Osteoblast (primary cell): Measurements from ENCODE around the gene MFSD1. TPM values are rescaled to one million over a fixed set of nuclear protein-coding genes. Genes with fewer than 3 reads are reported as not detected.
"Not testable (repeated sequence)": the region's sequence is repeated elsewhere in the genome, so short reads cannot be mapped to it uniquely, and the experiment has no call there.

ENCODE experiments used
- DNase-seq: peaks from one replicate; pipeline ENCODE4 v3.0.0; 2011; ENCODE audit warnings: low spot score, mixed read lengths; ENCODE audit not compliant: insufficient read length; ENCODE audit errors: missing footprints
- H2AFZ ChIP-seq: 2 replicates; pipeline ENCODE4 v1.6.0; 2011; ENCODE audit warnings: mild to moderate bottlenecking, low read length
- H3K27ac ChIP-seq: 2 replicates; pipeline ENCODE4 v1.5.1; 2011; ENCODE audit warnings: mild to moderate bottlenecking, low read depth, low read length, moderate library complexity
- H3K27me3 ChIP-seq: 2 replicates; pipeline ENCODE4 v1.6.0; 2012; ENCODE audit warnings: mild to moderate bottlenecking, control low read depth, inconsistent platforms, low read length, moderate library complexity; ENCODE audit not compliant: insufficient read depth
- H3K36me3 ChIP-seq: 2 replicates; pipeline ENCODE4 v1.5.1; 2011; ENCODE audit warnings: mild to moderate bottlenecking, low read length, control low read depth, moderate library complexity; ENCODE audit not compliant: insufficient read depth
- H3K4me1 ChIP-seq: 2 replicates; pipeline ENCODE4 v1.5.1; 2011; ENCODE audit warnings: mild to moderate bottlenecking, low read length, control low read depth, moderate library complexity; ENCODE audit not compliant: insufficient read depth
- H3K4me2 ChIP-seq: 2 replicates; pipeline ENCODE4 v1.6.0; 2011; ENCODE audit warnings: mild to moderate bottlenecking, low read length; ENCODE audit not compliant: insufficient read depth
- H3K4me3 ChIP-seq: fragments of 200-600 bp; sonication (generic); 3 replicates; pipeline ENCODE4 v1.5.1; 2012; ENCODE audit warnings: mild to moderate bottlenecking, low read length, inconsistent platforms; ENCODE audit not compliant: insufficient read depth
- H3K79me2 ChIP-seq: 2 replicates; pipeline ENCODE4 v1.6.0; 2012; ENCODE audit warnings: mild to moderate bottlenecking, low read length, control low read depth, inconsistent platforms; ENCODE audit not compliant: insufficient read depth
- H3K9me3 ChIP-seq: 2 replicates; pipeline ENCODE4 v1.5.1; 2011; ENCODE audit warnings: low read depth, low read length, control low read depth
- H4K20me1 ChIP-seq: 2 replicates; pipeline ENCODE4 v1.6.0; 2012; ENCODE audit warnings: mild to moderate bottlenecking, low read length, control low read depth; ENCODE audit not compliant: insufficient read depth
- CTCF ChIP-seq: IDR thresholded peaks from 2 replicates; pipeline ENCODE4 v1.5.1; 2011; ENCODE audit warnings: mild to moderate bottlenecking, low read depth, low read length, moderate library complexity; ENCODE audit errors: extremely low read depth
- total RNA-seq: library from RNA; depleted of rRNA; stranded (reverse); fragments of >200 nt; gene quantifications from 2 replicates; pipeline ENCODE4 v1.2.3, GENCODE V29; 2012

Gene MFSD1
- total RNA-seq, 1 donor: 170 TPM

DNA sequence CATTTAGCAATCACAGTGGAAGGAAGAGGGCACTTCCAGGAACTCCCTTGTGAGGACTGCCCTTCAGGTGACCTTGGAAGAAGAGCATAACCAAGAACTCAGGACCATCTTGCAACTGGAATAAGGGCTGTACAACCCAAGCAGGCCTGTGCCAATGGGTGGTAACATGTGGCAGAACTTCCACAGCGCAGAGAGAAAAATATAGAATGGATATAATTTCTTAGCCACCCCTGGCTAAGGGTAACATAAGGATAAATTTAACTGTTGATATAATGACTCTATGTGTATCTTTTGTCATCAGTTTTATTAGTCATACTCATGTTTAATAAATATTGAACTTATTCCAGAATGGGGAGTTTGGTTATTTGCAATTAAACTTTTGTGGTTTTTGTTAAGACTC is 13.4 kb upstream of the MFSD1 start:
- H3K79me2 ChIP-seq: no peaks in the 10 kb centered on the region
- peak overlapping the region; percentile 14 for H3K4me2 ChIP-seq
- no peaks in the 10 kb centered on the region for H3K27me3 ChIP-seq
- H3K9me3 ChIP-seq: peaks cover 5% of the 10 kb centered on the region
- H3K36me3 ChIP-seq: peaks cover 2% of the 10 kb centered on the region
- no peak overlapping the region for H3K4me3 ChIP-seq
- peak overlapping the region; percentile 66 for H3K27ac ChIP-seq
- H2AFZ ChIP-seq: peak overlapping the region; percentile 44
- H3K4me1 ChIP-seq: peaks cover 37% of the 10 kb centered on the region
- H4K20me1 ChIP-seq: no peaks in the 10 kb centered on the region
- DNase-seq: no peak
- no peak for TF ChIP-seq CTCF

- Histone ChIP-seq H3K4me3 (no peak overlapping the region), H3K79me2 (no peaks in the 10 kb centered on the region), H3K4me2 (no peak overlapping the region), H3K36me3 (peaks cover 2% of the 10 kb centered on the region), H3K4me1 (peaks cover 37% of the 10 kb centered on the region), H4K20me1 (no peaks in the 10 kb centered on the region), H3K27me3 (no peaks in the 10 kb centered on the region), H3K9me3 (peaks cover 5% of the 10 kb centered on the region), H3K27ac (peak overlapping the region; percentile 51), H2AFZ (no peak overlapping the region)
- TF ChIP-seq CTCF: peak; percentile 70
- no peak for DNase-seq
These were observed 12.3 kb upstream of the MFSD1 start for GRCh38 chr3:158789592-158789991.

GRCh38 chr3:158790901-158791589 is 10.8 kb upstream of the MFSD1 start:
- Histone ChIP-seq H3K4me3 (peak overlapping the region; percentile 28), H3K79me2 (no peaks in the 10 kb centered on the region), H3K36me3 (peaks cover 2% of the 10 kb centered on the region), H3K9me3 (peaks cover 5% of the 10 kb centered on the region), H4K20me1 (no peaks in the 10 kb centered on the region), H3K27ac (peak overlapping the region; percentile 74), H3K4me2 (peak overlapping the region; percentile 76), H3K27me3 (no peaks in the 10 kb centered on the region), H2AFZ (peak overlapping the region; percentile 87), H3K4me1 (peaks cover 37% of the 10 kb centered on the region)
- TF ChIP-seq CTCF: peak; percentile 87
- DNase-seq: no peak

DNA sequence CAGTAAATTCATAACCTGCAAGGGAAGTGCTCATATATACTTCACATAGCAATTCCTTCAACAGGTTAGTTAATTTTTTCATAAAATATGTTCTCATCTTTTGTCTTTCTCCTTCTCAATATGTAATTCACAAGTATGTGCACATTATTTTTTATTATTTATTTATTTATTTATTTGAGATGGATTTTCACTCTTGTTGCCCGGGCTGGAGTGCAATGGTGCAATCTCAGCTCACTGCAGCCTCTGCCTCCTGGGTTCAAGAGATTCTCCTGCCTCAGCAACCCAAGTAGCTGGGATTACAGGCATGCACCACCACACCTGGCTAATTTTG is 10.3 kb upstream of the MFSD1 start:
- H3K79me2 ChIP-seq, H3K27me3 ChIP-seq, H2AFZ ChIP-seq, H3K36me3 ChIP-seq, H3K4me3 ChIP-seq, DNase-seq, H3K9me3 ChIP-seq, H4K20me1 ChIP-seq: not testable (repeated sequence)
- H3K4me1 ChIP-seq: peaks cover 37% of the 10 kb centered on the region
- H3K27ac ChIP-seq: peak overlapping the region; percentile 74
- H3K4me2 ChIP-seq: peak overlapping the region; percentile 76
